ENCODE data around the gene SYT12. TPM values are rescaled to one million over a fixed set of nuclear protein-coding genes. Genes with fewer than 3 reads are reported as not detected.

Gene SYT12
- total and polyA plus RNA-seq, 8 donors, result 0.06 to 0.61 (median 0.11) TPM; not detected in 1

DNA sequence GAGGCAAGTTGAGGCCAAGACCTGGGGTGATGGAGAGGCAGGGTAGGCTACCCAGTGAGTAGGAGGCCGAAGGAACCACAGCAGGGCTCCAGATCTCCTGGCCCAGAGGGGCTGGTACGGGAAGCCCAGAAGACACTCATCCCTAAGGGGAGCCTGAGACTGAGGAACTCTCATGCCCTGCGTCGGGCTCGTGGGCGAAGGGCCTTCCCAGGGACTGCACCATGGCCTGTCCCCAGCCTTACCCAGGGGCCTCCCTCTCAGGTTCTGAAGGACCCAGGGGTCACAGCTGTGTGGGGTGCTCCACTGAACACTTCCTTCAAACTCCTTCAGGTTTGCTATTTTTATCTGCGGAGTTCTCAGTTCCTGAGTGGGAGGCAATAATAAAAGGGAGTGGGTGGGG lies 15.8 kb upstream of the SYT12 start:
- H3K9me3 ChIP-seq, result no peaks in the 10 kb centered on the region
- no peak for TF ChIP-seq CTCF (IDR thresholded peaks at IDR 0.05)
- no peak overlapping the region for H3K4me3 ChIP-seq
- H3K27ac ChIP-seq, result no peak overlapping the region
- ATAC-seq, result no peak
- no peaks in the 10 kb centered on the region for H3K27me3 ChIP-seq
- no peaks in the 10 kb centered on the region for H3K36me3 ChIP-seq
- intact Hi-C loops (cut with DNase I), result no loop called here
- DNase-seq, result no peak
- H3K4me1 ChIP-seq, result no peaks in the 10 kb centered on the region

DNA sequence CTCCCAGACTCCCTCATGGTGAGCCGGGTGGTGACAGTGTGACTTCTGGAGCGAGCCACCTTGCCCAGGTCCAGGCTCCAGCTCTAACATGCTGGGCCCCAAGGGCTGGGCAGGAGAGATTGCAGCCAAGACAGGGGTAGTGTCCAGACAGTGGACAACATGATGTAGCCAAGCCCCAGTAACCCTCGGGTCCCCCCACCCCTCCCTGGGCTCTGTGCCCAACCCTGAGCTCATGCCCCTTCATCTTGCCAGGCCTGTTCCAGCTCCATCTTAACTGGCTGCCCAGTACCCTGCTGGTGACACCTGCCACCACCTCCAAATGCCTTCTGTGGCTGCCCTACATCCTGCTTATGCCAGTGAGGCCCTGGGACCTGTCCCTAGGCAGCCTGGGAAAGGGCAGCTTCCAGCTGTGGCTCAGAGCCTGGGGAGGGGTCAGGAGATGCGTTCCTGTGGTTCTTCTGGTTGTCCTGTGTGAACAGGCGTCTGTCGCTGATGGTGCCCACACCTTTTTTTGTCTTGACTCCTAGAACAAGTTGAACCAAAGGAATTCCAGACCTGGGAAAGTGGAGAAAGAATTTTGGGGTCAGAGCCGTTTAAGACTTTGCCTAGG lies 12.5 kb upstream of the SYT12 start:
- Histone ChIP-seq H3K4me1 (no peaks in the 10 kb centered on the region), H3K9me3 (no peaks in the 10 kb centered on the region), H3K4me3 (no peak overlapping the region), H3K36me3 (no peaks in the 10 kb centered on the region), H3K27ac (no peak overlapping the region), H3K27me3 (no peaks in the 10 kb centered on the region)
- DNase-seq (no peak), ATAC-seq (no peak)
- intact Hi-C loops (cut with DNase I), result no loop called here
- no peak for TF ChIP-seq CTCF (IDR thresholded peaks at IDR 0.05)

DNA sequence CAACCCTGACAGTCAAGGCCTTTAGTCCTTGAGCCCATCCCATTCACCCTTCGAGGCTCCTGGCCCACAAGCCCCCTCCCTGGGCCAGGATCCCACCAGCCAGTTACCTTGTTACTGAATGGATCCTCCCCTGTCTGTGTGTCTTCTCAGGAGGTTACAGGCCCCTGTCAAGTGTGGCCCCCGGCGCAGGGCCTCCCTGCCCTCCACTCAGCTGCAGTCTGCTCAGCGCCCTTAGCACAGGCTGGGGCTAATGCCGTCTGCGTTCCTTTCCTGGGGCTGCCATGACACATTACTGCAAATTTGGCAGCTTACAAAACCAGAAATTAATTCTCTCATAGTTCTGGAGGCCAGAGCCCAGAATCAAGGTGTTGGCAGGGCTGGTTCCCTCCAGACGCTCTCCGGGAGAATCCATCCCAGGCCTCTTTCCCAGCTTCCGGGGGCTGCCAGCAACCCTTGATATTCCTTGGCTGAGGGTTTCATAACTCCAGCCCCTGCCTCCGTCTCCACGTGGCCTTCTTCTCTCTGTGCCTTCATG lies 9.4 kb upstream of the SYT12 start:
- H3K27ac ChIP-seq, result no peak overlapping the region
- no peak for TF ChIP-seq CTCF (IDR thresholded peaks at IDR 0.05)
- no peaks in the 10 kb centered on the region for H3K27me3 ChIP-seq
- no peaks in the 10 kb centered on the region for H3K9me3 ChIP-seq
- H3K4me3 ChIP-seq, result no peak overlapping the region
- no peaks in the 10 kb centered on the region for H3K4me1 ChIP-seq
- no peaks in the 10 kb centered on the region for H3K36me3 ChIP-seq
- no peak for DNase-seq
- no peak for ATAC-seq
- intact Hi-C loops (cut with DNase I), result no loop called here

- Histone ChIP-seq H3K4me1 (no peaks in the 10 kb centered on the region), H3K4me3 (no peak overlapping the region), H3K36me3 (no peaks in the 10 kb centered on the region), H3K27me3 (no peaks in the 10 kb centered on the region), H3K27ac (no peak overlapping the region), H3K9me3 (no peaks in the 10 kb centered on the region)
- ATAC-seq (no peak), DNase-seq (no peak)
- TF ChIP-seq CTCF (IDR thresholded peaks at IDR 0.05), result no peak
- intact Hi-C loops (cut with DNase I), result no loop called here
Observed at GRCh38 chr11:67014343-67014742, 8.6 kb upstream of the SYT12 start.

DNA sequence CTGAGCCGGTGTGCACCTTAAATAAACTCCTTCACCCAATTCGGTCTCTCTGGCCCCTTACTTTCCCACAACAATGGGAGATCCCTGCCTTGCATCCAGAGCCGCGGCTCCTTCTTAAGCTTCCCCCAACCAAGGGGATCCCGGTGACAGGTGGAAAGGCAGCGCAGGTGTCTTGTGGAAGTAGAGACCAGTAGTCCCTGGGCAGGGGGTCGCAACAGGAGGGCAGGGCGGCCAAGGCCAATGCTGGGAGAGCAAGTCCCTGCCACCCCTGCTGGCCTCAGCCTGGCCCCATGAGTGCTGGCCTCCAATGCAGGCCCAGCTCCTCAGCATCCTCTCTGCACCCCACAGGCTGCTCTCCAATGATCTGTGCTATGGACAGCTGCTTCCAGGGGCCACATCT lies 7.9 kb upstream of the SYT12 start:
- DNase-seq, result no peak
- no peaks in the 10 kb centered on the region for H3K4me1 ChIP-seq
- no peak overlapping the region for H3K27ac ChIP-seq
- no peak overlapping the region for H3K4me3 ChIP-seq
- intact Hi-C loops (cut with DNase I), result no loop called here
- no peaks in the 10 kb centered on the region for H3K36me3 ChIP-seq
- TF ChIP-seq CTCF (IDR thresholded peaks at IDR 0.05), result no peak
- H3K27me3 ChIP-seq, result peaks cover 0 to 3% of the 10 kb centered on the region in 2 donors
- ATAC-seq, result no peak
- no peaks in the 10 kb centered on the region for H3K9me3 ChIP-seq

Data from left lung (tissue), 10 donors.